GM13977 (cell line): ENCODE results near the gene FBN2.
"Not testable (repeated sequence)": the region's sequence is repeated elsewhere in the genome, so short reads cannot be mapped to it uniquely, and the experiment has no call there.

Experiments used
- DNase-seq: peaks from one replicate; pipeline ENCODE4 v3.0.0; 2012; ENCODE audit warnings: low spot score
- in situ Hi-C: fragments of 300-500 bp; cut with MboI; formaldehyde crosslinking; loops from one replicate; pipeline ENCODE4 v1.12.0; 2022; ENCODE audit warnings: low sequenced_read_pairs, low pct_unique_long_range_greater_than_20kb, mixed read lengths, inconsistent platforms; ENCODE audit not compliant: unreplicated experiment
- TF ChIP-seq, protein P1 (sequence below): IDR thresholded peaks from 2 replicates; pipeline ENCODE4 v1.5.1; 2012; ENCODE audit warnings: mild to moderate bottlenecking, control low read depth; ENCODE audit not compliant: insufficient read depth; ENCODE audit errors: extremely low read depth, missing control alignments

The FBN2 gene

DNA sequence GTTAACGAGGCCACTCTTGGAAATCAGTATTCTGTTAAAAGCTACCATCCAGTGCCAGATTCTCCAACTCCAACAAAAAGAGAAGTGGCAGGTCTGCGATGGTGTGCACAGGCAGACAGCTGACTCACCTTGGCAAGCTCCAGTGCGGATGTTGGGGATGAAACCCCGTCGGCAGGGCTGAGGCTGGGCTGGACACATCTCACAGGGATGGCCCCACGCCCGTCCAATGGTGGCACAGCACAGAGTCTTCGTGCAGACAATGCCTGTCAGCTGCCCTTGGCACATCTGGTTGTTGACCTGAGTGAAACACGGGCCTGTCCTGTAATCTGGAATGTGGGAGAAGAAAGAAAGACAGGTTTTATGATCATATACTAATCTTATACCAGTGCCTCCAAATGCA, 73.4 kb downstream of the FBN2 start:
- in situ Hi-C loops: no loop called here
- TF ChIP-seq, protein P1, sequence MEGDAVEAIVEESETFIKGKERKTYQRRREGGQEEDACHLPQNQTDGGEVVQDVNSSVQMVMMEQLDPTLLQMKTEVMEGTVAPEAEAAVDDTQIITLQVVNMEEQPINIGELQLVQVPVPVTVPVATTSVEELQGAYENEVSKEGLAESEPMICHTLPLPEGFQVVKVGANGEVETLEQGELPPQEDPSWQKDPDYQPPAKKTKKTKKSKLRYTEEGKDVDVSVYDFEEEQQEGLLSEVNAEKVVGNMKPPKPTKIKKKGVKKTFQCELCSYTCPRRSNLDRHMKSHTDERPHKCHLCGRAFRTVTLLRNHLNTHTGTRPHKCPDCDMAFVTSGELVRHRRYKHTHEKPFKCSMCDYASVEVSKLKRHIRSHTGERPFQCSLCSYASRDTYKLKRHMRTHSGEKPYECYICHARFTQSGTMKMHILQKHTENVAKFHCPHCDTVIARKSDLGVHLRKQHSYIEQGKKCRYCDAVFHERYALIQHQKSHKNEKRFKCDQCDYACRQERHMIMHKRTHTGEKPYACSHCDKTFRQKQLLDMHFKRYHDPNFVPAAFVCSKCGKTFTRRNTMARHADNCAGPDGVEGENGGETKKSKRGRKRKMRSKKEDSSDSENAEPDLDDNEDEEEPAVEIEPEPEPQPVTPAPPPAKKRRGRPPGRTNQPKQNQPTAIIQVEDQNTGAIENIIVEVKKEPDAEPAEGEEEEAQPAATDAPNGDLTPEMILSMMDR: no peak
- DNase-seq: no peak

DNA sequence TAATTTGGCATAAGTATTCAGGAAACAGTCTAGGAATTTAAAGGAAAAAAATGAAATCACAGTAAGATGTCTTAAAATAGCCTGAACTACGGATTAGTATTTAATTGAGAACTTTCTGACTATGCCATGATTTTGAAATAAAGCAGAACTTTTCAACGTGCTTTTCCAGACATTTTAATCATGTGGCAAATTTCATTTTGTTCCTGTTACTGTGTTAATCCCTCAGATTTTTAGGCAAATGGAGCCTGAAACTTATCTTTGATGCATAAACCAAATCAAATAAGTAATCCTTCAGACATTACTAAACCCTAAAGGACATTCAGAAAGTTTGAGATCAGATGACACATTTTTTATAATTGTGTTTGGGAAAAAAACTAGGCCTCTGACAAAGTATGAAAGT, 75.7 kb downstream of the FBN2 start:
- in situ Hi-C loops: no loop called here
- DNase-seq: no peak
- TF ChIP-seq, protein P1: no peak

DNA sequence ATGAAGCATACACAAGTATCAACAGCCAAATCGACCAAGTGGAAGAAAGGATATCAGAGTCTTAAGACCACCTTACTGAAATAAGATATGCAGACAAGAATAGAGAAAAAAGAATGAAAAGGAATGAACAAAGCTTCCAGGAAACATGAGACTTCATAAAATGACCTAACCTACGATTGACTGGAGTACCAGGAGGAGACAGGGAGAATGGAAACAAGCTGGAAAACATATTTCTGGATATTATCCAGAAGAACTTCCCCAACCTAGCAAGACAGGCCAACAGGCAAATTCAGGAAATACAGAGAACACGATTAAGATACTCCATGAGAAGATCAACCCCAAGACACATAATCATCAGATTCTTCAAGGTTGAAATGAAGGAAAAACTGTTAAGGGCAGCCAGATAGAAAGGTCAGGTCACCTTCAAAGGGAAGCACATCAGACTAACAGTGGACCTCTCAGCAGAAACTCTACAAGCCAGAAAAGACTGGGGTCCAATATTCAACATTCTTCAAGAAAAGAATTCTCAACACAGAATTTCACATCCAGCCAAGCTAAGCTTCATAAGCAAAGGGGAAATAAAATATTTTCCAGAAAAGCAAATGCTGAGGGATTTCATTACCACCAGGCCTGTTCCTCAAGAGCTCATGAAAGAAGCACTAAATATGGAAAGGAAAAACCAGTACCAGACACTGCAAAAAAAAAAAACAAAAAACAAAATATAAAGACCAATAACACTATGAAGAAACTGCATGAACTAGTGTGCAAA, 80.7 kb downstream of the FBN2 start:
- in situ Hi-C loops, DNase-seq: not testable (repeated sequence)

DNA sequence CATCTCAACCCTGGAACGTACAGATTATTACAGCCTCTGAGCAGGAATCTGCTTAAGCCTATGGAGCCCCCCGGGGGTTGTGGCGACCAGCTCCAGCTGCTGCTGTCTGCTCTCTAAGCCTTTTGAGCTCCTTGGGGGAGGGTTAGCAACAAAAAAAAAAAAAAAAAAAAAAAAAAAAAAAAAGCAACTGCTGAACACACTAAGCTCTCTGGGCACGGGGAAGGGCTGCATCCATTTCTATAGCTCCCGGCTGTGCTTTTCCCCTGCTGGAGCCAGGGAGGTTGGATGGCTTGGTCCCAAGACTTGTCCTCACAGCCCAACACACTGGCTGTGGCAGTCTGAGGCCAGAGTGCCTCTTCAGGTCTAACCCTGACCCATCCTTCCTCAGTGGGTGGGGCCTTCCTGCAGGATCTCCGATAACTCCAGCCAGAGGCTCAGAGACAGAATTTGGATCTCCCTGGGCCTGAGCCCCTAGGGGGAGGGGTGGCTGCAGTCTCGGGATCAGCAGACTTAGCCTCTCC, 82.1 kb downstream of the FBN2 start:
- TF ChIP-seq, protein P1: no peak
- in situ Hi-C loops: no loop called here
- DNase-seq: no peak

DNA sequence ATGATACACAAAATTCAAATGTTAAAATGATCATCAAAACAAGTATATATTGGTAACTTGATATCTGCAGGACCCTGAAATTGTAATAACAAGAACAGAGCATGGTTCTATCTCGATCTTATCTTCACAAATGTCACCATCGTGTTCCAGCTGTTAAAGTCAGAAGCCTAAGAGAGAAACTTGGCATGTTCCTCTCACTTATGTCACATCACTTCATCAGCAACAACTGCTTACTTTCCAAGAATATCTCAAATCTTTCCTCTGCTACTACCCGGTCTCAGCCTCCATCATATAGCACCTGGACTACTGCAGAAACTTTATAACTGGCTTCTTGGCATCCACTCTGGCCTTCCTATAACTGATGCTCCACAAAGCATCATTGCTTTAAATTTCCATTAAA, 84.9 kb downstream of the FBN2 start:
- no peak for DNase-seq
- in situ Hi-C loops: no loop called here
- TF ChIP-seq, protein P1: no peak

DNA sequence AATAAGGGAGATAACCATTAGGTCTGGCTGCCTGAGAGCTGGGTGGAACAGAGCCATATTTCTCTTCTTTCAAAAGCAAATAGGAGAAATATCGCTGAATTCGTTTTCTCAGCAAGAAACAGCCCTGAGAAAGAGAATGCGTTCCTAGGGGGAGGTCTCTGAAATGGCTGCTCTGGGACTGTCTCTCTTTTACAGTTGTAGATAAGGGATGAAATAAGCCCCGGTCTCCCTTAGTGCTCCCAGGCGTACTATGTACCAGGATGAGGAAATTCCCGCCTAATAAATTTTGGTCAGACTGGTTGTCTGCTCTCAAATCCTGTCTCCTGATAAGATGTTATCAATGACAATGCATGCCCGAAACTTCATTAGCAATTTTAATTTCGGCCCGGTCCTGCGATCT, 90.8 kb downstream of the FBN2 start:
- in situ Hi-C loops, DNase-seq: not testable (repeated sequence)

DNA sequence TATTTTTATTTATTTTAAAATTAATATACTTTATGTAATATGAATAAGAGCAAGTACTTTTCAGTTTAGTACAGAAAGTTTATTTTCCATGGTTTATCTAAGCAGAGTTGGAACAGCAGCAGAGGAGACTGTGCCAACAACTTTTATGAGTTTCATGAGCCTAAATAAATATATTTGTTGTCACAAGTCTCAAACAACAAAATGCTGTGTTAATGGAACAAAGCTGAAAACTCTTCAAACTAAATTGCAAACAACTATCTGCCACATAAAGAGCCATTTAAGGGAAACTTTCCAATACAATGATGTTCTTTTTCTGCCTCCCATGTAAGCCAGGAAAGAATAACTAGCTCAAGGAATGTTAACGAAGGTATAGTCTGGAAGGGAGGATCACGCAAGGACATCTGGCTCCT, 96.1 kb downstream of the FBN2 start:
- TF ChIP-seq, protein P1: no peak
- in situ Hi-C loops: no loop called here
- DNase-seq: no peak
